ENCODE results near the gene NAT8.

GRCh38 chr2:73614105-73614504, 28.1 kb downstream of the NAT8 start:
- TF ChIP-seq CTCF (conservative IDR thresholded peaks at IDR 0.05 in 1 of 2, IDR thresholded peaks at IDR 0.05 in 1 of 2; ENCODE audit: low read depth in 1 of 2, low read length in 2 of 2) (no peak), EZH2 (IDR thresholded peaks at IDR 0.05; ENCODE audit: low read length, missing control alignments) (no peak)

Data from fibroblast of lung (primary cell).